IMR-90 (cell line): ENCODE measurements around the gene FADS2.

Experiments
- MAFK ChIP-seq: IDR thresholded peaks from 2 replicates; pipeline ENCODE4 v1.6.1; 2012; ENCODE audit warnings: low read depth, low read length, improper control_type of control experiment
- MAZ ChIP-seq: IDR thresholded peaks from 2 replicates; pipeline ENCODE4 v1.6.1; 2012; ENCODE audit warnings: low read depth, mild to moderate bottlenecking, low read length, improper control_type of control experiment, moderate library complexity, borderline replicate concordance
- NFE2L2 ChIP-seq: fragments of 150-350 bp; IDR thresholded peaks from 2 replicates; pipeline ENCODE4 v1.6.1; 2016; ENCODE audit warnings: low read depth, mild to moderate bottlenecking, low read length
- POLR2A ChIP-seq: IDR thresholded peaks from 2 replicates; pipeline ENCODE4 v1.6.1; 2012; ENCODE audit warnings: mild to moderate bottlenecking, low read depth, low read length
- RFX5 ChIP-seq: IDR thresholded peaks from 2 replicates; pipeline ENCODE4 v1.8.0; 2012; ENCODE audit warnings: low read depth, mild to moderate bottlenecking, low read length, moderate library complexity
- TF ChIP-seq, protein P1 (sequence below): conservative IDR thresholded peaks from 2 replicates; pipeline ENCODE4 v1.5.1; 2012; ENCODE audit warnings: mild to moderate bottlenecking, low read depth, low read length, improper control_type of control experiment
- TF ChIP-seq, protein P2 (sequence below): fragments of 150-350 bp; IDR thresholded peaks from 2 replicates; pipeline ENCODE4 v1.6.1; 2017; ENCODE audit warnings: mild to moderate bottlenecking, antibody characterized with exemption, low read length, low read depth

GRCh38 chr11:61885784-61886580, 57.9 kb downstream of the FADS2 start:
- TF ChIP-seq POLR2A (no peak), NFE2L2 (no peak), RFX5 (no peak), MAFK (no peak), MAZ (no peak)
- TF ChIP-seq, protein P1, sequence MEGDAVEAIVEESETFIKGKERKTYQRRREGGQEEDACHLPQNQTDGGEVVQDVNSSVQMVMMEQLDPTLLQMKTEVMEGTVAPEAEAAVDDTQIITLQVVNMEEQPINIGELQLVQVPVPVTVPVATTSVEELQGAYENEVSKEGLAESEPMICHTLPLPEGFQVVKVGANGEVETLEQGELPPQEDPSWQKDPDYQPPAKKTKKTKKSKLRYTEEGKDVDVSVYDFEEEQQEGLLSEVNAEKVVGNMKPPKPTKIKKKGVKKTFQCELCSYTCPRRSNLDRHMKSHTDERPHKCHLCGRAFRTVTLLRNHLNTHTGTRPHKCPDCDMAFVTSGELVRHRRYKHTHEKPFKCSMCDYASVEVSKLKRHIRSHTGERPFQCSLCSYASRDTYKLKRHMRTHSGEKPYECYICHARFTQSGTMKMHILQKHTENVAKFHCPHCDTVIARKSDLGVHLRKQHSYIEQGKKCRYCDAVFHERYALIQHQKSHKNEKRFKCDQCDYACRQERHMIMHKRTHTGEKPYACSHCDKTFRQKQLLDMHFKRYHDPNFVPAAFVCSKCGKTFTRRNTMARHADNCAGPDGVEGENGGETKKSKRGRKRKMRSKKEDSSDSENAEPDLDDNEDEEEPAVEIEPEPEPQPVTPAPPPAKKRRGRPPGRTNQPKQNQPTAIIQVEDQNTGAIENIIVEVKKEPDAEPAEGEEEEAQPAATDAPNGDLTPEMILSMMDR: no peak
- TF ChIP-seq, protein P2, sequence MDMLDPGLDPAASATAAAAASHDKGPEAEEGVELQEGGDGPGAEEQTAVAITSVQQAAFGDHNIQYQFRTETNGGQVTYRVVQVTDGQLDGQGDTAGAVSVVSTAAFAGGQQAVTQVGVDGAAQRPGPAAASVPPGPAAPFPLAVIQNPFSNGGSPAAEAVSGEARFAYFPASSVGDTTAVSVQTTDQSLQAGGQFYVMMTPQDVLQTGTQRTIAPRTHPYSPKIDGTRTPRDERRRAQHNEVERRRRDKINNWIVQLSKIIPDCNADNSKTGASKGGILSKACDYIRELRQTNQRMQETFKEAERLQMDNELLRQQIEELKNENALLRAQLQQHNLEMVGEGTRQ: no peak
